ENCODE measurements around the gene SLC9A7. TPM values are rescaled to one million over a fixed set of nuclear protein-coding genes. Genes with fewer than 3 reads are reported as not detected.

Gene SLC9A7
- 10.7 and 23.2 TPM in 2 replicates for total RNA-seq

GRCh38 chrX:46758956-46759644, at the start of gene SLC9A7:
TSS of gene SLC9A7 (minus strand) at chrX:46759118. CDS start at chrX:46759029, 89 bp downstream.
- H3K4me3 ChIP-seq (ENCODE audit: low read depth, low read length): peak within 1 kb of the TSS; percentile 63
- peak; percentile 67 for TF ChIP-seq CTCF (conservative IDR thresholded peaks at IDR 0.05; ENCODE audit: low read depth, low read length)
- DNase-seq (ENCODE audit: low read depth): no peak

- DNase-seq (ENCODE audit: low read depth): no peak
- no peak overlapping the region for H3K4me3 ChIP-seq (ENCODE audit: low read depth, low read length)
- TF ChIP-seq CTCF (conservative IDR thresholded peaks at IDR 0.05; ENCODE audit: low read depth, low read length): no peak
Measured at GRCh38 chrX:46805270-46805669, 46.4 kb upstream of the SLC9A7 start.

GRCh38 chrX:46803140-46803539, 44.2 kb upstream of the SLC9A7 start:
- H3K4me3 ChIP-seq (ENCODE audit: low read depth, low read length): no peak overlapping the region
- no peak for DNase-seq (ENCODE audit: low read depth)
- TF ChIP-seq CTCF (conservative IDR thresholded peaks at IDR 0.05; ENCODE audit: low read depth, low read length): peak; percentile 44

GRCh38 chrX:46796574-46797191, 37.8 kb upstream of the SLC9A7 start:
- peak; percentile 77 for TF ChIP-seq CTCF (conservative IDR thresholded peaks at IDR 0.05; ENCODE audit: low read depth, low read length)
- no peak for DNase-seq (ENCODE audit: low read depth)
- no peak overlapping the region for H3K4me3 ChIP-seq (ENCODE audit: low read depth, low read length)

GRCh38 chrX:46793386-46794143, 34.6 kb upstream of the SLC9A7 start:
- H3K4me3 ChIP-seq (ENCODE audit: low read depth, low read length): no peak overlapping the region
- TF ChIP-seq CTCF (conservative IDR thresholded peaks at IDR 0.05; ENCODE audit: low read depth, low read length): no peak
- no peak for DNase-seq (ENCODE audit: low read depth)

GRCh38 chrX:46792810-46793188, 33.9 kb upstream of the SLC9A7 start:
- no peak for TF ChIP-seq CTCF (conservative IDR thresholded peaks at IDR 0.05; ENCODE audit: low read depth, low read length)
- H3K4me3 ChIP-seq (ENCODE audit: low read depth, low read length): no peak overlapping the region
- no peak for DNase-seq (ENCODE audit: low read depth)

Data from epithelial cell of proximal tubule (primary cell).